NT2/D1 (cell line): Measurements from ENCODE around the gene SRP14.

ENCODE experiments used
- SUZ12 ChIP-seq: IDR thresholded peaks from 2 replicates; pipeline ENCODE4 v1.6.1; 2011; ENCODE audit not compliant: insufficient read length, insufficient read depth; ENCODE audit errors: extremely low read depth
- YY1 ChIP-seq: IDR thresholded peaks from 2 replicates; pipeline ENCODE4 v1.6.1; 2011; ENCODE audit not compliant: insufficient read length, insufficient read depth
- ZNF274 ChIP-seq: IDR thresholded peaks from 2 replicates; pipeline ENCODE4 v1.6.1; 2011; ENCODE audit warnings: mild to moderate bottlenecking, low read depth, low read length

DNA sequence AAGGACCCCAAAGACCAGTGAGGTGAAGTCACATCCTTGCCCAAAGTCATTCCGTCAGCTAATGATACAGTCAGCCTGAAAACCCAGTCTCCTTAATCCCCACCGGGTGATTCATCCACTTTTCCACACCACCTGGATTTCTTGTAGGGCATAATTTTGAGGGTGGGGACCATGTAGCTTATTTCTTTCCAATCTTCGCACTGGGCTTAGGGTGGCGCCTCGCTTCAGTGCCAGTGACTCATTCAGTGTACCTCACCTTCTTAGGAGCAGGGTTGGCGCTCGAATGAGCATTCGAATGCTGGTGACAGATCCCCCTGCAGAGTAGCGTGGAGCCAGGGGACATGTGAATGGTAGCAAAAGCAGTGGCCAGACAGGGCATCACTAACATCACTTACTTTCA is 45.7 kb upstream of the SRP14 start:
- no peak for TF ChIP-seq SUZ12
- no peak for TF ChIP-seq ZNF274
- TF ChIP-seq YY1, result no peak
